IPS-15b (cell line): ENCODE data around the gene RAPGEF4.

Experiments
- H3K27me3 ChIP-seq: one replicate; pipeline ENCODE4 v1.6.1; 2013; ENCODE audit warnings: low read length; ENCODE audit not compliant: control insufficient read depth, insufficient read depth
- H3K36me3 ChIP-seq: one replicate; pipeline ENCODE4 v1.6.1; 2013; ENCODE audit warnings: low read length; ENCODE audit not compliant: control insufficient read depth, insufficient read depth
- H3K4me1 ChIP-seq: one replicate; pipeline ENCODE4 v1.6.1; 2013; ENCODE audit warnings: mild to moderate bottlenecking, low read length; ENCODE audit not compliant: control insufficient read depth, insufficient read depth
- H3K4me3 ChIP-seq: one replicate; pipeline ENCODE4 v1.5.1; 2013; ENCODE audit warnings: low read depth, low read length
- H3K9ac ChIP-seq: one replicate; pipeline ENCODE4 v1.6.1; 2013; ENCODE audit warnings: low read depth, mild to moderate bottlenecking, low read length
- H3K9me3 ChIP-seq: one replicate; pipeline ENCODE4 v1.6.1; 2013; ENCODE audit warnings: mild to moderate bottlenecking, low read length; ENCODE audit not compliant: control insufficient read depth, insufficient read depth

RAPGEF4 gene

GRCh38 chr2:172953411-172953810, 217.8 kb downstream of the RAPGEF4 start:
- Histone ChIP-seq H3K9me3 (no peaks in the 10 kb centered on the region), H3K4me1 (no peaks in the 10 kb centered on the region), H3K4me3 (no peak overlapping the region), H3K36me3 (no peaks in the 10 kb centered on the region), H3K27me3 (no peaks in the 10 kb centered on the region), H3K9ac (no peak overlapping the region)

GRCh38 chr2:172953970-172954852, 218.6 kb downstream of the RAPGEF4 start:
- Histone ChIP-seq H3K36me3 (no peaks in the 10 kb centered on the region), H3K9me3 (no peaks in the 10 kb centered on the region), H3K4me3 (no peak overlapping the region), H3K4me1 (no peaks in the 10 kb centered on the region), H3K27me3 (no peaks in the 10 kb centered on the region), H3K9ac (no peak overlapping the region)

GRCh38 chr2:172955587-172955986, 219.9 kb downstream of the RAPGEF4 start:
- no peak overlapping the region for H3K4me3 ChIP-seq
- no peaks in the 10 kb centered on the region for H3K4me1 ChIP-seq
- no peaks in the 10 kb centered on the region for H3K9me3 ChIP-seq
- no peaks in the 10 kb centered on the region for H3K36me3 ChIP-seq
- no peaks in the 10 kb centered on the region for H3K27me3 ChIP-seq
- H3K9ac ChIP-seq = no peak overlapping the region

GRCh38 chr2:172957734-172958133, 222.1 kb downstream of the RAPGEF4 start:
- Histone ChIP-seq H3K27me3 (no peaks in the 10 kb centered on the region), H3K36me3 (no peaks in the 10 kb centered on the region), H3K9ac (no peak overlapping the region), H3K4me3 (no peak overlapping the region), H3K4me1 (no peaks in the 10 kb centered on the region), H3K9me3 (no peaks in the 10 kb centered on the region)

- Histone ChIP-seq H3K9me3 (no peaks in the 10 kb centered on the region), H3K9ac (no peak overlapping the region), H3K27me3 (no peaks in the 10 kb centered on the region), H3K4me3 (no peak overlapping the region), H3K4me1 (peaks cover 7% of the 10 kb centered on the region), H3K36me3 (no peaks in the 10 kb centered on the region)
Observed at GRCh38 chr2:172962082-172962481, 226.4 kb downstream of the RAPGEF4 start.

GRCh38 chr2:172962824-172963223, 227.2 kb downstream of the RAPGEF4 start:
- no peak overlapping the region for H3K9ac ChIP-seq
- H3K4me1 ChIP-seq = peaks cover 7% of the 10 kb centered on the region
- H3K9me3 ChIP-seq = no peaks in the 10 kb centered on the region
- no peaks in the 10 kb centered on the region for H3K27me3 ChIP-seq
- H3K4me3 ChIP-seq = no peak overlapping the region
- no peaks in the 10 kb centered on the region for H3K36me3 ChIP-seq

- no peaks in the 10 kb centered on the region for H3K9me3 ChIP-seq
- no peak overlapping the region for H3K9ac ChIP-seq
- H3K36me3 ChIP-seq = no peaks in the 10 kb centered on the region
- H3K4me3 ChIP-seq = no peak overlapping the region
- peaks cover 7% of the 10 kb centered on the region for H3K4me1 ChIP-seq
- H3K27me3 ChIP-seq = no peaks in the 10 kb centered on the region
Observed at GRCh38 chr2:172964511-172965139, 229.0 kb downstream of the RAPGEF4 start.

GRCh38 chr2:172965433-172966212, 230.0 kb downstream of the RAPGEF4 start:
- Histone ChIP-seq H3K9ac (no peak overlapping the region), H3K9me3 (no peaks in the 10 kb centered on the region), H3K27me3 (no peaks in the 10 kb centered on the region), H3K36me3 (no peaks in the 10 kb centered on the region), H3K4me3 (no peak overlapping the region), H3K4me1 (peaks cover 7% of the 10 kb centered on the region)

- no peak overlapping the region for H3K9ac ChIP-seq
- no peak overlapping the region for H3K4me3 ChIP-seq
- no peaks in the 10 kb centered on the region for H3K27me3 ChIP-seq
- H3K4me1 ChIP-seq = peaks cover 7% of the 10 kb centered on the region
- no peaks in the 10 kb centered on the region for H3K36me3 ChIP-seq
- H3K9me3 ChIP-seq = no peaks in the 10 kb centered on the region
Observed at GRCh38 chr2:172967036-172967982, 231.7 kb downstream of the RAPGEF4 start.

- Histone ChIP-seq H3K27me3 (no peaks in the 10 kb centered on the region), H3K4me3 (no peak overlapping the region), H3K9ac (no peak overlapping the region), H3K9me3 (no peaks in the 10 kb centered on the region), H3K36me3 (no peaks in the 10 kb centered on the region), H3K4me1 (peaks cover 7% of the 10 kb centered on the region)
Observed at GRCh38 chr2:172968061-172968469, 232.4 kb downstream of the RAPGEF4 start.

- no peaks in the 10 kb centered on the region for H3K36me3 ChIP-seq
- no peak overlapping the region for H3K9ac ChIP-seq
- peaks cover 7% of the 10 kb centered on the region for H3K4me1 ChIP-seq
- H3K9me3 ChIP-seq = no peaks in the 10 kb centered on the region
- H3K4me3 ChIP-seq = no peak overlapping the region
- H3K27me3 ChIP-seq = no peaks in the 10 kb centered on the region
Observed at GRCh38 chr2:172969166-172969565, 233.5 kb downstream of the RAPGEF4 start.
